Thoracic aorta (tissue), 2 donors: ENCODE results near the gene IGSF21. TPM values are rescaled to one million over a fixed set of nuclear protein-coding genes. Genes with fewer than 3 reads are reported as not detected.
A peak's percentile ranks its signal among the peaks of the same experiment; 100 is the strongest.

Experiments
- ATAC-seq: fragments of 150-250 bp; one replicate; pipeline ENCODE4 v1.8.0; 2017; ENCODE audit warnings: low read depth; ENCODE audit not compliant: insufficient number of reproducible peaks, low FRiP score
- DNase-seq: peaks from one replicate; pipeline ENCODE4 v3.0.0-alpha.2; 2020; ENCODE audit warnings: low spot score
- H3K27ac ChIP-seq, 2 donors: fragments of 200-600 bp; sonication (generic); 1 replicate in 1 of 2; 2 replicates in 1 of 2; pipeline ENCODE4 v1.5.1; 2016; ENCODE audit warnings: mild to moderate bottlenecking in 2 of 2, moderate library complexity in 2 of 2
- H3K27me3 ChIP-seq: fragments of 200-600 bp; sonication (generic); replicated peaks from 2 replicates; pipeline ENCODE4 v1.6.0; 2016; ENCODE audit warnings: mild to moderate bottlenecking; ENCODE audit not compliant: insufficient read depth
- H3K36me3 ChIP-seq: fragments of 200-600 bp; sonication (generic); one replicate; pipeline ENCODE4 v1.5.1; 2016
- H3K4me1 ChIP-seq, 2 donors: fragments of 200-600 bp; sonication (generic); 1 replicate in 1 of 2; 2 replicates in 1 of 2; pipeline versions ENCODE4 v1.5.1 to v1.6.0; 2016; ENCODE audit warnings: low read depth in 2 of 2, mild to moderate bottlenecking in 1 of 2; ENCODE audit not compliant: control insufficient read depth in 1 of 2
- H3K4me3 ChIP-seq: fragments of 200-600 bp; sonication (generic); 2 replicates; pipeline ENCODE4 v1.5.1; 2016; ENCODE audit warnings: mild to moderate bottlenecking
- H3K9me3 ChIP-seq: fragments of 200-600 bp; sonication (generic); 2 replicates; pipeline ENCODE4 v1.5.1; 2016
- CTCF ChIP-seq: fragments of 200-600 bp; sonication (generic); IDR thresholded peaks from one replicate; pipeline ENCODE4 v1.5.1; 2019; ENCODE audit warnings: antibody characterized with exemption
- total RNA-seq, 2 donors: library from RNA; depleted of rRNA; stranded (reverse); fragments of >200 nt; gene quantifications; one replicate each; pipeline versions ENCODE4 v1.1.0 to v1.2.3, GENCODE V29; 2016

The IGSF21 gene
- total RNA-seq, 2 donors from 2014 or later = 5.0 to 10.9 TPM

GRCh38 chr1:18109058-18109755, 1.6 kb downstream of the IGSF21 start:
- no peak for TF ChIP-seq CTCF
- Histone ChIP-seq H3K9me3 (no peaks in the 10 kb centered on the region), H3K4me1 (peaks cover 16 to 37% of the 10 kb centered on the region in 2 donors), H3K27ac (no peak overlapping the region), H3K36me3 (no peaks in the 10 kb centered on the region), H3K4me3 (peak overlapping the region; percentile 63), H3K27me3 (peaks cover 8% of the 10 kb centered on the region)
- DNase-seq (no peak), ATAC-seq (no peak)

GRCh38 chr1:18109756-18110597, 2.4 kb downstream of the IGSF21 start:
- no peaks in the 10 kb centered on the region for H3K36me3 ChIP-seq
- no peak for DNase-seq
- no peak for TF ChIP-seq CTCF
- H3K27me3 ChIP-seq = peaks cover 8% of the 10 kb centered on the region
- no peak for ATAC-seq
- no peaks in the 10 kb centered on the region for H3K9me3 ChIP-seq
- H3K27ac ChIP-seq = no peak overlapping the region
- peaks cover 16 to 37% of the 10 kb centered on the region in 2 donors for H3K4me1 ChIP-seq
- H3K4me3 ChIP-seq = peak overlapping the region; percentile 63

- Histone ChIP-seq H3K4me3 (peak overlapping the region; percentile 63), H3K36me3 (no peaks in the 10 kb centered on the region), H3K9me3 (no peaks in the 10 kb centered on the region), H3K27me3 (peaks cover 8% of the 10 kb centered on the region), H3K4me1 (peaks cover 16 to 37% of the 10 kb centered on the region in 2 donors), H3K27ac (no peak overlapping the region)
- no peak for TF ChIP-seq CTCF
- DNase-seq (no peak), ATAC-seq (no peak)
Observed at GRCh38 chr1:18110598-18110939, 3.0 kb downstream of the IGSF21 start.

GRCh38 chr1:18110968-18111367, 3.4 kb downstream of the IGSF21 start:
- Histone ChIP-seq H3K4me3 (peak overlapping the region; percentile 63), H3K27ac (no peak overlapping the region), H3K27me3 (peaks cover 8% of the 10 kb centered on the region), H3K9me3 (no peaks in the 10 kb centered on the region), H3K4me1 (peaks cover 16 to 37% of the 10 kb centered on the region in 2 donors), H3K36me3 (no peaks in the 10 kb centered on the region)
- DNase-seq (no peak), ATAC-seq (no peak)
- no peak for TF ChIP-seq CTCF

- ATAC-seq (no peak), DNase-seq (no peak)
- Histone ChIP-seq H3K4me3 (no peak overlapping the region), H3K4me1 (peaks cover 16 to 37% of the 10 kb centered on the region in 2 donors), H3K36me3 (no peaks in the 10 kb centered on the region), H3K9me3 (no peaks in the 10 kb centered on the region), H3K27ac (no peak overlapping the region), H3K27me3 (peaks cover 8% of the 10 kb centered on the region)
- no peak for TF ChIP-seq CTCF
Observed at GRCh38 chr1:18111605-18112297, 4.2 kb downstream of the IGSF21 start.
